ENCODE data around the gene C4orf46. TPM values are rescaled to one million over a fixed set of nuclear protein-coding genes. Genes with fewer than 3 reads are reported as not detected.

C4orf46 gene
- total RNA-seq: 5.9 and 7.1 TPM in 2 replicates

GRCh38 chr4:158671665-158671914, at the start of gene C4orf46:
Gene C4orf46, minus strand, starts transcription at chr4:158671887. Its CDS starts 86 bp downstream, at chr4:158671801.

GRCh38 chr4:158671915-158672806, 474 bp upstream of the C4orf46 start, which contains the start of gene ETFDH:
Gene ETFDH, plus strand, starts transcription at chr4:158672296. Its CDS starts 161 bp downstream, at chr4:158672457.

Small RNAs within 50 kb of the gene (small RNA-seq; reads per million reads assigned to genes)
- gene RF00012: 0.23 reads per million

Other genes with a start within 250 kb of the C4orf46 start
- not detected in 2 replicates for gene RXFP1, start 150.0 kb downstream of the C4orf46 start, total RNA-seq
- 9.4 and 13.3 TPM in 2 replicates for gene ETFDH, start 409 bp upstream of the C4orf46 start, total RNA-seq
- gene PPID, start 51.5 kb upstream of the C4orf46 start, total RNA-seq: 12.2 and 15.6 TPM in 2 replicates
- 15.7 and 23.1 TPM in 2 replicates for gene FNIP2, start 97.1 kb upstream of the C4orf46 start, total RNA-seq